Measurements from ENCODE around the gene RMRP. TPM values are rescaled to one million over a fixed set of nuclear protein-coding genes. Genes with fewer than 3 reads are reported as not detected.

RMRP gene
- total and polyA plus RNA-seq, 10 of the 15 experiments (the other 5 are each of a cell fraction or from before 2014, with no cell fraction given), result 12.0 to 42,450 (median 6,418) TPM; not detected in 4

- TF ChIP-seq, protein P1, sequence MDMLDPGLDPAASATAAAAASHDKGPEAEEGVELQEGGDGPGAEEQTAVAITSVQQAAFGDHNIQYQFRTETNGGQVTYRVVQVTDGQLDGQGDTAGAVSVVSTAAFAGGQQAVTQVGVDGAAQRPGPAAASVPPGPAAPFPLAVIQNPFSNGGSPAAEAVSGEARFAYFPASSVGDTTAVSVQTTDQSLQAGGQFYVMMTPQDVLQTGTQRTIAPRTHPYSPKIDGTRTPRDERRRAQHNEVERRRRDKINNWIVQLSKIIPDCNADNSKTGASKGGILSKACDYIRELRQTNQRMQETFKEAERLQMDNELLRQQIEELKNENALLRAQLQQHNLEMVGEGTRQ (IDR thresholded peaks at IDR 0.05; ENCODE audit: borderline replicate concordance, low read depth, low read length), result no peak
- TF ChIP-seq RELA (IDR thresholded peaks at IDR 0.05; ENCODE audit: borderline replicate concordance, partially characterized antibody) (no peak), EZH2 (IDR thresholded peaks at IDR 0.05; ENCODE audit: borderline replicate concordance, control insufficient read depth, low read depth, low read length) (no peak), BACH1 (IDR thresholded peaks at IDR 0.05; ENCODE audit: borderline replicate concordance) (no peak), SIX5 (IDR thresholded peaks at IDR 0.05; ENCODE audit: low read depth, low read length, severe bottlenecking) (no peak)
These were observed 5.0 kb downstream of the RMRP start (continued) for GRCh38 chr9:35652829-35653209.

- FAIRE-seq (no peak), ATAC-seq (no peak), DNase-seq (ENCODE audit: low read depth, low spot score) (no peak)
- H3K9me3 ChIP-seq (replicated peaks; ENCODE audit: control insufficient read depth, insufficient read depth, low read length), result no peaks in the 10 kb centered on the region
- RAD21 ChIA-PET (ENCODE audit: unreplicated experiment), result interaction anchor here (9.6 kb wide), 1 partner anchor 77 kb away, joined by 133 read pairs; the partner anchor contains the start of genes CREB3 and TLN1
- 91% methylated on average over 7 of the region's 7 CpGs for WGBS (ENCODE audit: insufficient coverage, insufficient replicate concordance, low lambda C conversion rate, missing lambda C conversion rate)
- in situ Hi-C loops (cut with MboI), result no loop called here
- H3K4me2 ChIP-seq (ENCODE audit: control insufficient read depth, insufficient read depth), result no peak overlapping the region
- peaks cover 30% of the 10 kb centered on the region for H3K4me1 ChIP-seq (ENCODE audit: control insufficient read depth, insufficient read depth, low read length)
- H4K20me1 ChIP-seq (ENCODE audit: control insufficient read depth, insufficient read depth), result no peaks in the 10 kb centered on the region
- H3K27ac ChIP-seq (ENCODE audit: control insufficient read depth, insufficient read depth), result no peak overlapping the region
- H3K79me2 ChIP-seq (ENCODE audit: control insufficient read depth, insufficient read depth, low read length), result peaks cover 18% of the 10 kb centered on the region
- SMC1A ChIA-PET (ENCODE audit: uncharacterized antibody, unreplicated experiment), result interaction anchor here (6.5 kb wide), 1 partner anchor 78 kb away, joined by 96 read pairs; the partner anchor contains the start of genes CREB3 and TLN1
- CTCF ChIA-PET, result interaction anchor here (1.1 to 8.8 kb wide), 6 partner anchors 12 to 77 kb away, joined by 3 to 139 read pairs (median 58); partner anchors contain the start of genes ARHGEF39, CD72, CREB3 and TLN1
- no peak overlapping the region for H2AFZ ChIP-seq (ENCODE audit: control insufficient read depth, low read depth, low read length)
- H3K36me3 ChIP-seq (ENCODE audit: control insufficient read depth in 2 of 2, insufficient read depth in 2 of 2, low read length in 1 of 2), result no peaks in the 10 kb centered on the region
- H3K9ac ChIP-seq (ENCODE audit: control insufficient read depth, insufficient read depth, low read length), result no peak overlapping the region
- intact Hi-C loops (cut with micrococcal nuclease; ENCODE audit: unreplicated experiment), result loop anchor here (10.0 kb wide), 1 partner anchor 173 kb away; the partner anchor contains the start of genes FAM221B and TMEM8B
- TF ChIP-seq, protein P2, sequence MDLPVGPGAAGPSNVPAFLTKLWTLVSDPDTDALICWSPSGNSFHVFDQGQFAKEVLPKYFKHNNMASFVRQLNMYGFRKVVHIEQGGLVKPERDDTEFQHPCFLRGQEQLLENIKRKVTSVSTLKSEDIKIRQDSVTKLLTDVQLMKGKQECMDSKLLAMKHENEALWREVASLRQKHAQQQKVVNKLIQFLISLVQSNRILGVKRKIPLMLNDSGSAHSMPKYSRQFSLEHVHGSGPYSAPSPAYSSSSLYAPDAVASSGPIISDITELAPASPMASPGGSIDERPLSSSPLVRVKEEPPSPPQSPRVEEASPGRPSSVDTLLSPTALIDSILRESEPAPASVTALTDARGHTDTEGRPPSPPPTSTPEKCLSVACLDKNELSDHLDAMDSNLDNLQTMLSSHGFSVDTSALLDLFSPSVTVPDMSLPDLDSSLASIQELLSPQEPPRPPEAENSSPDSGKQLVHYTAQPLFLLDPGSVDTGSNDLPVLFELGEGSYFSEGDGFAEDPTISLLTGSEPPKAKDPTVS (IDR thresholded peaks at IDR 0.05; ENCODE audit: low read depth, low read length), result no peak
- TF ChIP-seq MXI1 (IDR thresholded peaks at IDR 0.05; ENCODE audit: low read depth, low read length), result no peak
- TF ChIP-seq MYC (IDR thresholded peaks at IDR 0.05; ENCODE audit: insufficient read depth, insufficient read length, insufficient replicate concordance, low read length, severe bottlenecking), result no peak
- TF ChIP-seq ZBED1 (IDR thresholded peaks at IDR 0.05; ENCODE audit: borderline replicate concordance), result no peak
- TF ChIP-seq CUX1 (IDR thresholded peaks at IDR 0.05; ENCODE audit: insufficient replicate concordance, low read depth, low read length), result no peak
- TF ChIP-seq ZNF622 (IDR thresholded peaks at IDR 0.05), result no peak
- 0 out of 2 replicates have a peak, but pooled peaks have one; percentile 30 for TF ChIP-seq EED (IDR thresholded peaks at IDR 0.05; ENCODE audit: low read depth)
- TF ChIP-seq JUNB (IDR thresholded peaks at IDR 0.05), result peak; percentile 29; the same call in 1 of the 2 replicates
- no TSS peak for BruUV-seq (replicated peaks)
- POLR2A ChIA-PET, result interaction anchor here (8.1 to 11.1 kb wide), 2 partner anchors 8 to 77 kb away, joined by 127 to 163 read pairs; partner anchors contain the start of genes ARHGEF39, CCDC107, CREB3 and RMRP
- no peaks in the 10 kb centered on the region for H3K27me3 ChIP-seq (replicated peaks in 1 of 2; ENCODE audit: control insufficient read depth in 2 of 2, insufficient read depth in 2 of 2, low read length in 1 of 2)
- H3K4me3 ChIP-seq, result no peak overlapping the region
These were observed 5.6 kb downstream of the RMRP start for GRCh38 chr9:35651956-35652828.
